NCI-H1105 (cell line): ENCODE results near the gene STARD8.

Source experiments
- DNase-seq: peaks from one replicate; lab custom pipeline; 2025; lab: John Stamatoyannopoulos, UW

The STARD8 gene

GRCh38 chrX:68753218-68753617, 105.8 kb downstream of the STARD8 start:
- no peak for DNase-seq

GRCh38 chrX:68754406-68754805, 106.9 kb downstream of the STARD8 start:
- no peak for DNase-seq

GRCh38 chrX:68755616-68756125, 108.2 kb downstream of the STARD8 start:
- no peak for DNase-seq

GRCh38 chrX:68757331-68757730, 109.9 kb downstream of the STARD8 start:
- no peak for DNase-seq

GRCh38 chrX:68757731-68758130, 110.3 kb downstream of the STARD8 start:
- no peak for DNase-seq

- DNase-seq: no peak
Observed at GRCh38 chrX:68758671-68759070, 111.2 kb downstream of the STARD8 start.

- no peak for DNase-seq
Observed at GRCh38 chrX:68761086-68761485, 113.6 kb downstream of the STARD8 start.

- DNase-seq: no peak
Observed at GRCh38 chrX:68762766-68763165, 115.3 kb downstream of the STARD8 start.

GRCh38 chrX:68763481-68763880, 116.0 kb downstream of the STARD8 start:
- no peak for DNase-seq
